Memory B cell (primary cell): Measurements from ENCODE around the gene SARDH.

Source experiments
- ATAC-seq: fragments of 150-1000 bp; cut with Tn5 transposase; 2 replicates; pipeline ENCODE4 v1.10.0; 2021; ENCODE audit warnings: low read depth, mild to moderate bottlenecking, moderate library complexity
- DNase-seq, 2 donors: peaks; one replicate each; pipeline ENCODE4 v3.0.0; 2022; ENCODE audit warnings: low spot score in 2 of 2
- H3K27ac Mint-ChIP-seq: one replicate; pipeline ENCODE4 v1.8.0; 2022; ENCODE audit warnings: mild to moderate bottlenecking, moderate library complexity, mixed read lengths
- H3K27me3 Mint-ChIP-seq: one replicate; pipeline ENCODE4 v1.8.0; 2022; ENCODE audit warnings: mixed read lengths
- H3K36me3 Mint-ChIP-seq: one replicate; pipeline ENCODE4 v1.8.0; 2022; ENCODE audit warnings: mild to moderate bottlenecking, mixed read lengths
- H3K4me1 Mint-ChIP-seq: one replicate; pipeline ENCODE4 v1.8.0; 2022; ENCODE audit warnings: mixed read lengths
- H3K4me3 Mint-ChIP-seq: one replicate; pipeline ENCODE4 v1.8.0; 2022; ENCODE audit warnings: mild to moderate bottlenecking, moderate library complexity, mixed read lengths
- H3K9me3 Mint-ChIP-seq: one replicate; pipeline ENCODE4 v1.8.0; 2022; ENCODE audit warnings: mixed read lengths

Gene SARDH

DNA sequence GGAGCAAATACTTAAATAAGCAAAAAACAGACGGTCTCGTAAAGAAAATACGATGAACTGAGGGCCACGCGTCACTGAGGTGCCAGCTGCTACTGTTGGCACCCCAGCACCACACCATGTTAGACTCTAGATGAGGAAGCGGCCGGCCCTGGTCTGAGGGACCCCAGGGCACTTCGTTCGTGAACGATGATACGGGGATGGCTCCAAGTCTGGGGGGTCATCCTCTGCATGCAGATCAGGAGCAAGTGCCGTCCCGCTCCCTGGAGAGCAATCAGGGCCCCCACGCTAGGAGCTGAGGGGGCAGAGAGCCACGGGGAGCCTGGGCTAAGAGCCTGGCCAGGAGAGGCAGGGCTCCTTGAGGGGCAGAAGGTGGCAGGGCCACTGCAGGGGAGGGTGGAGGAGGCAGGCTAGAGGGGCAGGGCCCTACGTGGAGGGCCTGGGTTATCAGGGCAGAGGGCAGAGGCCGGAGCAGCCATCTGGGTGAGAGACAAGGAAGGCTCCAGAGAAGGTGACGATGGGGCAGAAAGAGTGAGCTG is 24.1 kb downstream of the SARDH start:
- Mint-ChIP-seq H3K4me1 (peaks cover 2% of the 10 kb centered on the region), H3K4me3 (no peak overlapping the region), H3K27me3 (peaks cover 23% of the 10 kb centered on the region), H3K36me3 (peaks cover under 1% of the 10 kb centered on the region), H3K9me3 (no peaks in the 10 kb centered on the region), H3K27ac (no peak overlapping the region)
- DNase-seq (no peak), ATAC-seq (no peak)

DNA sequence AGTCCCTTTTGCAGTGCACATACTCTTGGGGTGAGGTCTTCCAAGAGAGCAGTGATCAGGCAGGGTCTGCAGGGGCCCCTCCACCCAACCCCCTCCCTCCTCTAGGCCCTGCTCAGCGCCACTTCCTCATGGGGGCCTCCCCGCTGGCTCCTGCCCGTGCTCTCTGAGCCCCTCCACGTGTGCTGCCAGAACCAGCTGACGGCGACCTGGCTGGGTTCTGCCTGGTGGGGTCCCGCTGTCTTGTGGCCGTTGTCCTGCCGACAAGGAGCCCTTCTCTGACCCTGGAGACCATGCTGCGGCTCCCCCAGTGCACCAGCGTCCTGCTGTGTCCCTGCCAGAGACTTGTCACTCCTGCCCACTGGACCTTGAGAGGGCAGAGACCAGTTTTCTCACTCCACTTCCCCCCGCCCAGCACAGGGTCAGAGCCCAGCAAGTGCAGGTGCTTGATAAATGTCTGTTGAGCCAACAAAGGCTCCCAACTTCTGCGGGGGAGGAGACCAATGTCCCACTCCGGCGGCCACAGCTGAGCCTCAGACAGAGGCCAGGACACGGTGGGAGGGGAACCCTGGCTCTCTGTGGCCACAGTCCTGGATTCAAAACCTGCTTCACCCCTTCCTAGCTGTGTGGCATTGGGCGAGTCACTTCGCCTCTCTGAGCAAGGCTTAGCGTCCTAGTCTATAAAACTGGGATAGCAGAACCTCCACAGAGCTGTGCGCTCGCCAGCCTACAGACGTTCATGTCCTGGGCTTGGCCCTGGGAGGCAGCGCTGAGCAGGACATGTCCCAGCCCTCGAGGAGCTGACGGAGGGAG is 24.8 kb downstream of the SARDH start:
- Mint-ChIP-seq H3K4me3 (no peak overlapping the region), H3K27me3 (peaks cover 23% of the 10 kb centered on the region)

DNA sequence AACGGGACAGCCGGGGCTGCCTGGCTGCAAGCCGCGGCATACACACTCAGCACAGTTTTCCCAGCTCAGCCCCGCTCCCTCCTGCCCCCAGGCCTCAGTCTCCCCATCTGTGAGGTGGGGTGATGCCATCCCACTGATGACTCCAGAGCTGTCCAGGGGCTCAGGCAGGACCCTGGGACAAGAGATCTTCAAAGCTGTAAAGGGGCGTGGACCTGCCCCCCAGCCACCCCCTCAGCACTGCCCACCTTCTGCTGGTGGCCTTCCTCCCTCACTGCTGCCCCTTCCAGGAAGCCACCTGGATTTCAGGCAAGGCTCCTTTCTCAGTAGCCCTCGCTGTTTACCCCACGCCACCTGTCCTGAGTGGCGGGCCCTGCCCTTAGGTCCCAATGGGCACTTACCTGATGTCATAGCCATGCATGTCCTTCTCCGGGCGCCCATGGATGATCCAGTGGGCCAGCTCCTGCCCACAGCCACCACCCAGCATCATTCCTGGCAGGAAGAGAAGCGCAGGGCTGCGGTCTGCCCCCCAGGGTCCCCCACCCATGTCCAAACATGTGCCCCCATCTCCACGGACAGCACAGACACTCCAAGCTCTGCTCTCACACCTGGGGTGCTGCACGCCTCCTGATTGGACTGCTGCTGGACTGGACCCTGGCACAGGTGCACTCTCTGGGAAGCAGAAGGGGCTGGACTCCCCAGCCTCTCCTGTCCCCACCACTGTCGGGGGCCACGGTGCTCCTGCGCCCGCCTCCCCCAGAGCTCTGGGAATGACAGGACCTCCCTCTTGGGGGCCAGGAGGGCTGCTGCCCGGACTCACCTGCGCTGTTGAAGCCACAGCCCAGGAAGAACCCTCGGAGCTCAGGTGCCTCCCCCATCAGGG is 25.7 kb downstream of the SARDH start:
- DNase-seq (no peak), ATAC-seq (no peak)
- no peak overlapping the region for H3K4me3 Mint-ChIP-seq
- H3K4me1 Mint-ChIP-seq = peaks cover 2% of the 10 kb centered on the region
- H3K36me3 Mint-ChIP-seq = no peaks in the 10 kb centered on the region
- H3K27ac Mint-ChIP-seq = no peak overlapping the region
- no peaks in the 10 kb centered on the region for H3K9me3 Mint-ChIP-seq
- H3K27me3 Mint-ChIP-seq = peaks cover 18% of the 10 kb centered on the region

More for the DNA sequence above, 24.8 kb downstream of the SARDH start:
- ATAC-seq (no peak), DNase-seq (no peak)
- no peaks in the 10 kb centered on the region for H3K9me3 Mint-ChIP-seq
- H3K27ac Mint-ChIP-seq = no peak overlapping the region
- H3K36me3 Mint-ChIP-seq = no peaks in the 10 kb centered on the region
- peaks cover 2% of the 10 kb centered on the region for H3K4me1 Mint-ChIP-seq

DNA sequence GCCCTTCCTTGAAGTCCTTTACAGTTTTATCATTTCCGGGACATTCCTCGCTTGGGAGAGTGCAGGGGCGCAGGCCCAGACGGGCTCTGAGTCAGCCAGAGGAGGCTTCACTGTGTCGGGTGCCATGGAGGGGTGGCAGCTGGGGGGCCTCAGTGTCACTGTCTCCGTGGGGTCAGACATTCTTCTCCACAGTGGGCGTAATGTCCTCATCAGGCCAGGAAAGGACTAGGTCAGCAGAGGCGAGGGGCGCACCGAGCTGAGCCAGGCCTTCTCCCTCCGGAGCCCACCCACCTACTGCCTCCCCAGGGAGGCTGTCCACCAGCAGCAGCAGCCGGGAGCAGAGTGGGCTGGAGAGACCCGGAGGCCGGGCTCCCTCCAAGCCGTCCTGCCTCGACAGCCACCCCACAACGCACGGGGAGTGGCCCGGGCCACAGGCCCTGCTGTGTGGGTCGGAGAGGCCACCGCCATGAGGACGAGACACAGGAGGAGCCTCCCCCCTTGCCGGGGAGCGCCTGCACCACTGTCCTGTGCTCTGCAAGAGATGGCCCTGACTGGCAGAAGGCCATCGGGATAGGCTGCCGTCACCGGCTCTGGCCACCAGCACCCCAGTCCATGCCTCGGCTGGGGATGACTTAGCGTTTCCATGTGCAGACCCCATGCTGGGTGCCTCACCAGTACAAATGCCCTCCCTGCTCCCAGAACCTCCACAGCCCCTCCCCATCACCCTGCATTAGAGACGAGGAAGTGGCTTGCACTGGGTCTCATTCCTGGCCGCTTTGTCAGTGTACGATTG is 26.5 kb downstream of the SARDH start:
- no peak for ATAC-seq
- no peak for DNase-seq
- Mint-ChIP-seq H3K4me1 (peaks cover 2% of the 10 kb centered on the region), H3K36me3 (no peaks in the 10 kb centered on the region), H3K9me3 (no peaks in the 10 kb centered on the region), H3K27ac (no peak overlapping the region), H3K4me3 (no peak overlapping the region), H3K27me3 (peaks cover 18% of the 10 kb centered on the region)

DNA sequence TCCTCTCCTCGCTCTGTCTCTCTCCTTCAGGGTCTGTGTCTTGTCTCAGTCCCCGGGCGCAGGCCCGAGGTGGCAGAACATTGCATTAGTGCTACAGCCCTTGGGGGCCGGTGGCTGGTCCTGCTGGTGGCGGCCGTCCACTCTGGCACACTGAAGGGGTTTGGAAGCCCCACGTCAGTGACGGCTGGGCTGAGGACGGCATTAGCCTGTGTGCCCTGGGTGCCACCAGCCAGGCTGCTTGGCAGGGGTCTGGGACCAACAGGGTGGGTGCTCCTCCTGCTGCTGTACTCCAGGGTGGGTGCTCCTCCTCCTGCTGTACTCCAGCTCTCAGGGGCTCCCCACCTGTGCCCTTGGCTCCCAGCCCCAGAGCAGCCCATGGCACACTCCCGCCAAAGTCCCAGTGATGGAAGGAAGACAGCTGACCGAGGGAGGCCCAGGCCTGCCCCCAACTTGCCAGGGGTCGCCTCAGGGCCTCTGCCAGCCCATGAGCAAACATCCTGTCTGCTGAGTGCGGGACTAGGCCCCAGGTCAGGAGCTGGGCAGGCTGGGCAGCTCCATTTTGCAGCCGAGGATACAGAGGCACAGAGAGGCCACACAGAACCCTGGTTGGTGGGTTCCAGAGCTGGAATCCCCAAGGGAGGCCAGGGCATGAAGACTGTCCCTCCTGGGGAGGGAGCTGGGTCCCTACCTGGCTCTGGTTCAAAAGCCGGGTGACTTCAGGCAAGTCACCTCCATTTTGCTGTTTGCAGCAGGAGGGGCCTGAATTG is 27.3 kb downstream of the SARDH start:
- no peaks in the 10 kb centered on the region for H3K36me3 Mint-ChIP-seq
- ATAC-seq (no peak), DNase-seq (no peak)
- no peaks in the 10 kb centered on the region for H3K9me3 Mint-ChIP-seq
- peaks cover 2% of the 10 kb centered on the region for H3K4me1 Mint-ChIP-seq
- H3K4me3 Mint-ChIP-seq = no peak overlapping the region
- H3K27ac Mint-ChIP-seq = no peak overlapping the region
- peaks cover 22% of the 10 kb centered on the region for H3K27me3 Mint-ChIP-seq

DNA sequence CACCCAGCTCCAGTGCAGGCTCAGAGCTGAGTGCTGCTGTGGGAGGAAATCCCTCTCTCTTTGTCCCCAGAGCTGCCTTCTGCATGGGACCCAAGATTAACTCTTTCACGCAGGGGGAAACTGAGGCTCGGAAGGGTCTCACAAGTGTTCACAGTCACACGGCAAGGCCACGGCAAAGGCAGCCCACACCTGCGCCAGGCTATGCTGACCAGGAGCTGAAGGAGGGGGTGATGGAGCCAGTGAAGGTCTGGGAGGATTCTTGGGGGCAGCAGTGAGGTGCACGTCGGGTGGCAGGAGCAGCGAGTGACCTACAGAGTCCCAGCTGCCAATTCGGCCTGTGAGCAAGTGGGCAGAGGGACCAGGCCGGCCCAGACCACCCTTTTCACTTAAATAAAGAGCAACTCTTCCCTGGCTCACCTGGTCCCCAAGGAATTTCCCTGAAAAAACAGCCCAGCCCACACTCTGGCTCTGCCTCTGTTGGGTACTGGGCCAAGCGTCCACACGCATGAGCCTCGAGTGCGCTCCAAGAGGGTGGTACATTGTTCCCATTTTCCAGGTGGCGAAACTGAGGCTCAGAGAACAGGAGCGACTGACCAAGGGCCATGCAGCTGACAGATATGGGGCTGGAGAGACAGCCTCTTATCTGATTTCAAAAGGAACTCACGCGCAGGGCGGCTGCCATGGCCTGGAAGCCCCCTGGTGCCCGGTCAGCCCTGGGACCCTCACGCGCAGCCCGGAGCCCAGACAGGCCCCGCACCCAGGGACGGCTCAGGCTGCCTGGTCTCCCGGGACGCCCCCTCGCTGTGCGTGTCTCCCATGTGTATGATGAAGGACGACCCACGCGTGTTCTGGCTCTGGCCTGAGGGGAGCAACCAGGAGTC is 28.2 kb downstream of the SARDH start:
- H3K27me3 Mint-ChIP-seq = peaks cover 21% of the 10 kb centered on the region

DNA sequence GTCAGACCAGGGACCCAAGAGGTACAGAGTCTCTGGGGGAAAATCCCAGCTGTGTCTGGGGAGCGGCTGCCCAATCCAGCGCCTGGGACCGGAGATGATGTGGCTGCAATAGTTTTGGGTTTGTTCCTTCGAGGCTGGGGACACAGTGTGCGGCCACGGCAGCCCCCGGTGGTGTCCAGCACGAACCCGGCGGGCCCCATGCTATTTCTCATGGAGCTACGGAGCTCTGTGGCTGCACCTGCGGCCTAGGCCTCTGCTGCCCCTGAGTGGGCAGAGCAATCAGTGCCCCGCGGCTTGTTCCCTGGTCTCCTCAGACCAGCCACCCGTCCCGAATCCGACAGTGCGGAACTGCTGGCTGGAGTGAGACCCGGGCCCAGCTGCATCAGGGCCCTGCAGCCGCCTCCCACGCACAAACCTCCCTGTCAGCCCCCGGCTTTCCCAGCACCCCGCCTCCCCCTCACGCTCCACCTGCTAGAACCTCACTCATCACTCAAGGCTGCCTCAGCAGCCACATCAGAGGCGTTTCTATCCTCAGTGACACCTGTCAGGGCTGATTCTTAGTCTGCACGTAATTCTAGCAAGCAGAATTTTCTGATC is 29.0 kb downstream of the SARDH start:
- Mint-ChIP-seq H3K4me1 (no peaks in the 10 kb centered on the region), H3K27me3 (peaks cover 19% of the 10 kb centered on the region), H3K4me3 (no peak overlapping the region), H3K9me3 (no peaks in the 10 kb centered on the region), H3K36me3 (no peaks in the 10 kb centered on the region), H3K27ac (no peak overlapping the region)
- DNase-seq = no peak
- peak; percentile 67 for ATAC-seq

More for the DNA sequence above, 28.2 kb downstream of the SARDH start:
- no peak overlapping the region for H3K4me3 Mint-ChIP-seq
- no peak for ATAC-seq
- H3K4me1 Mint-ChIP-seq = no peaks in the 10 kb centered on the region
- DNase-seq = no peak
- H3K9me3 Mint-ChIP-seq = no peaks in the 10 kb centered on the region
- H3K27ac Mint-ChIP-seq = no peak overlapping the region
- no peaks in the 10 kb centered on the region for H3K36me3 Mint-ChIP-seq

DNA sequence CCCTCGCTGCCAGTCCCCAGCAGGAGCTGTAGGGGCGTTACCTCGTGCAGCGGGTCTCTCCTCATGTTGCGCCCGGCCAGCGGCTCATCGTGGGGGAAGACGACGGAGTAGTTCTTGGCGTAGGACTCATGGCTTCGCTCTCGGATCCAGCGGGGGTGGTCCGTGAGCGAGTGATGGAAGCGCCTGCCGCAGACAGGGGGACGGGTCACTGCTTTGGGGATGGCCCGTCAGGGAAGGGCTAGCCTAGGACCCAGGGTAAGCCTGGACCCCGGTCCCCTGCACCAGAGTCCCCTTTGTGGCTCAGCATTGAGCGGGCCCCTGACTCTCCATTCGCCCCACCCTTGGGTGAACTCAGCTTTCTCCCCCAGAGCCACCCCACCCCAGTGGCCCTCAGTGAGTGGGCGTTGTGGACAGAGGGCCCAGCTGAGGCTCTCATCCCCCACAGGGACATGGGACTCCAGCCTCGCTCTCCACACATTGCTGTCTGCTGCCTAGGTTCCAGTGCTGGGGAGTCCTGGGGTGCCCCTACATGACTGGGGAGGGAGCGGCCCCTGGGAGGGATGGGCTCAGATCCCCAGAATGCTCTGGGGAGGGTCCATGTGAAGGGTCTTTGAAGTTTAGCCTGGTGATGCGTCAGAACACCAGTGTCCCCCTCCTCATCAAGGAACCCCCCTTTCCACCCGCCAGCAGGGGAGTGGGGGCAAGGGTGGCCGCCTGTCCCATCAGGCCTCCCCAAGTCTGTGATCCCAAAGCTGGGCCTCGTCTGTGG is 29.7 kb downstream of the SARDH start:
- DNase-seq (no peak), ATAC-seq (no peak)
- Mint-ChIP-seq H3K27ac (no peak overlapping the region), H3K4me1 (no peaks in the 10 kb centered on the region), H3K9me3 (no peaks in the 10 kb centered on the region), H3K4me3 (no peak overlapping the region), H3K27me3 (peaks cover 17% of the 10 kb centered on the region), H3K36me3 (no peaks in the 10 kb centered on the region)

DNA sequence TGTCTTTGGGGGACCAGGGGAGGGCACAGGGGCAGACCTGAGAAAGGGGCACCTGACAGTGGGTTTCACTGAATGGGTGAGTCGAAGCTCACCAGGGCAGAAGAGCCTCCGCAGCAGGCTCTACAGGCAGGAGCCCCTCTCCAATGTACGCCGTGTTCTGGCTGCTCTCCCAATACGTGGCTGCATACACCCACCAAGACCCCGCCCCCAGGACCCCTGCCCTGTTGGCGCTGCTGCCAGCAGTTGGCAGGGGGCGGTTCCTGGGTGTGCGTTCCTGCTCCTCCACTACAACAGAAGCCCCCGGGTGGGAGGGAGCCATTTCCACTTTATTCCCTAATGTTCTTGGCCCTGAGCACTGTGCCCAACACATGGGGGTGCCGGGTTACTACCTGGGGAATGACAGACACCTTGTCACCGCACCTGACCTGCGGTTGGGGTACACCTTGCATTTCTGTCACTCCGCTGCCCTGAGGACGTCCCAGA is 30.3 kb downstream of the SARDH start:
- no peak for ATAC-seq
- Mint-ChIP-seq H3K4me3 (no peak overlapping the region), H3K36me3 (no peaks in the 10 kb centered on the region), H3K27ac (no peak overlapping the region), H3K9me3 (no peaks in the 10 kb centered on the region), H3K4me1 (no peaks in the 10 kb centered on the region), H3K27me3 (peaks cover 17% of the 10 kb centered on the region)
- DNase-seq = no peak

DNA sequence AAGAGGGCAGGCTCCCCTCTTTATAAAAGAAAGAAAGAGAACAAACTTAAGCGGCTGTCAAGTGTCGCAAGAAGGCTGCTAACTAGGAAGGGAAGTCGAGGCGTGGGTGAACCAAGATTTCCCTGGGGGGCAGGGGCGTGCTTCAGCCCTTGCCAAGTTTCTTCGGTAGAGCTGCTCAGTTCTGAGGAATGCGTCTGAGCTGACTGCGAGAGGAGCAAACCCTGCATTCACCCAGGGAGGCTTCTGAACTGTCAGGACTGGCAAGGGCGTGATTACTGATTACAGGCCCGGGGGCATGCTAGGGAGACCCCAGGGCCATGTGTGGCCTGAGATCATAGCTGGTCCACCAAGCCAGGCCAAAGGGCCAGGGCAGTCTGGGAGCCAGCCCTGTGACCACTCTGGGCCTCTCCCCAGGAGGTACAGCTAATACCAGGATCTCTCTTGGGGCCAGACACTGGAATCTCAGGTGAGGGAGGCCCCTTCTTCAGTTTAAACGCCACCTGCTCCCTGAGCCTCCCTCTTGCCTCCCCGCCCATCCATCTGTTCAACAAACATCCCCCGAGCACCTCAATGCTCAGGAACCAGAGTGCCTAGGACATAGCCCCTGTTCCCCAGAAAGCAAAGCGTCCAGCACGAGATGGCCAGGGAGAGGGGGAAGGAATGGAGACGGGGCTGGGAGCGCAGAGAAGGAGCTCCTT is 30.9 kb downstream of the SARDH start:
- H3K27me3 Mint-ChIP-seq = peaks cover 12% of the 10 kb centered on the region
- H3K36me3 Mint-ChIP-seq = no peaks in the 10 kb centered on the region
- H3K27ac Mint-ChIP-seq = no peak overlapping the region
- no peaks in the 10 kb centered on the region for H3K4me1 Mint-ChIP-seq
- no peak for ATAC-seq
- no peak overlapping the region for H3K4me3 Mint-ChIP-seq
- DNase-seq = no peak
- H3K9me3 Mint-ChIP-seq = no peaks in the 10 kb centered on the region

DNA sequence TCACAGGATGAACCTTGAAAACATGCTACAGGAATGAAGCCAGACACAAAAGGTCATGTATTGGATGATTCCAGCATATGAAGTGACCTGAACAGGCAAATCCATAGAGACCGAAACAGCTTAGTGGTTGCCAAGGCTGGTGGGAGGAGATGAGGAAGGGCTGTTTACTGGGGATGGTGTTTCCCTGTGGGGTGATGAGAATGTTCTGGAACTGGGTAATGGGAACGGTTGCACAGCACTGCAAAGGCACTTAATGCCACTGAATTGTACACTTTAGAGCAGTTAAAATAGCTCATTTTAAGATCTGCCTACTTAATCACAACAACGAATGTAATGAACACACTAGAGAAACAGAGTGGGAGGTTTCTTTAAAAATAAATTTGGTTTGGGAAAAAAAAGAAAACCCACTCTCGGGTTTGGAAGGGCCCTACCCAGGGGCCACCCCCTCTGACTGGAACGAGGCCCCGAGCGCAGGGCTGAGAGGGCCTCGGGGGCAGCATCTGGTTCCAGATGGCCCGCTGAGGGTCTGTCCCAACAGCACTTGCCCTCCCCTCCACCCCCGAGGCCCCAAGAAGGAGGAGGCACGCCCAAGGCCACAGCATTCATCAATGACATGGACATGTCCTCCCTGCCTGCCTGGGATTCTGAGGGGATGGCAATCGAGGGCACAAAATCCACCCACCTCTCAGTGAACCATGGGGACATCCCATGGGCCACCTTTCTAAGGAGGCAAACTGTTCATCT is 31.7 kb downstream of the SARDH start:
- H3K4me1 Mint-ChIP-seq = peaks cover 3% of the 10 kb centered on the region
- peaks cover 18% of the 10 kb centered on the region for H3K27me3 Mint-ChIP-seq
- H3K27ac Mint-ChIP-seq = no peak overlapping the region
- no peak overlapping the region for H3K4me3 Mint-ChIP-seq
- no peak for ATAC-seq
- no peaks in the 10 kb centered on the region for H3K36me3 Mint-ChIP-seq
- no peak for DNase-seq
- H3K9me3 Mint-ChIP-seq = no peaks in the 10 kb centered on the region
